Activated CD4-positive, alpha-beta T cell treated with anti-CD3 and anti-CD28 coated beads, Interleukin-2, amount 50 U/mL, for 48 hours (primary cell): Measurements from ENCODE around the gene B3GALT6.

Experiments used
- DNase-seq, 2 experiments: peaks; one replicate each; pipeline ENCODE4 v3.0.0-alpha.2; 2020

Gene B3GALT6

GRCh38 chr1:1202831-1203560 lies 29.0 kb upstream of the B3GALT6 start:
- no peak for DNase-seq

GRCh38 chr1:1203561-1204424 lies 28.2 kb upstream of the B3GALT6 start:
- no peak for DNase-seq

- DNase-seq: no peak
These were observed 27.6 kb upstream of the B3GALT6 start for GRCh38 chr1:1204425-1204920.

GRCh38 chr1:1204998-1205768 lies 26.9 kb upstream of the B3GALT6 start:
- peak in 1 of 2 experiments; percentile 38 for DNase-seq

GRCh38 chr1:1205769-1206375 lies 26.2 kb upstream of the B3GALT6 start:
- peak in 1 of 2 experiments; percentile 38 for DNase-seq

- DNase-seq: peak; percentile 76 to 82
These were observed 25.6 kb upstream of the B3GALT6 start, which contains the start of gene TNFRSF18 for GRCh38 chr1:1206376-1206965. Gene TNFRSF18, minus strand, starts transcription at chr1:1206592. Its CDS starts 21 bp downstream, at chr1:1206571.

GRCh38 chr1:1206966-1207531 lies 25.0 kb upstream of the B3GALT6 start:
- peak in 1 of 2 experiments; percentile 58 for DNase-seq

- DNase-seq: no peak
These were observed 24.5 kb upstream of the B3GALT6 start for GRCh38 chr1:1207571-1207892.

- peak; percentile 75 to 83 for DNase-seq
These were observed 23.2 kb upstream of the B3GALT6 start for GRCh38 chr1:1208713-1209433.

GRCh38 chr1:1210726-1211540 lies 21.1 kb upstream of the B3GALT6 start:
- DNase-seq: peak in 1 of 2 experiments; percentile 13

GRCh38 chr1:1211541-1212441 lies 20.2 kb upstream of the B3GALT6 start:
- DNase-seq: peak in 1 of 2 experiments; percentile 13

- peak; percentile 61 to 64 for DNase-seq
These were observed 19.2 kb upstream of the B3GALT6 start for GRCh38 chr1:1212780-1213344.

- DNase-seq: peak; percentile 71 to 76
These were observed 18.4 kb upstream of the B3GALT6 start, which contains the start of gene TNFRSF4 for GRCh38 chr1:1213345-1214265. Gene TNFRSF4, minus strand, starts transcription at chr1:1214153. Its CDS starts 26 bp downstream, at chr1:1214127.

GRCh38 chr1:1215080-1215676 lies 16.9 kb upstream of the B3GALT6 start:
- peak in 1 of 2 experiments; percentile 62 for DNase-seq

- DNase-seq: no peak
These were observed 16.0 kb upstream of the B3GALT6 start for GRCh38 chr1:1215881-1216605.
